HCT116 (cell line): Measurements from ENCODE around the gene MYL3. TPM values are rescaled to one million over a fixed set of nuclear protein-coding genes. Genes with fewer than 3 reads are reported as not detected.

Experiments used
- ATAC-seq: fragments of 200-7000 bp; cut with Tn5 transposase; 2 replicates; pipeline ENCODE4 v1.9.1; 2020; ENCODE audit warnings: mild to moderate bottlenecking, moderate library complexity
- BruUV-seq: library from RNA; stranded (reverse); fragments of 400-500 nt; replicated peaks from 2 replicates; lab custom pipeline; 2021; lab: Mats Ljungman, UMichigan
- CTCF ChIA-PET: fragments of 300-600 bp; sonication (Branson Sonifier 250); formaldehyde crosslinking; loops from one replicate; lab custom pipeline; 2021; ENCODE audit warnings: antibody characterized with exemption; lab: Charles Lee
- POLR2A ChIA-PET: fragments of 300-600, 350-600 bp; sonication (Branson Sonifier 250); formaldehyde crosslinking; loops from one replicate; lab custom pipeline; 2021; ENCODE audit warnings: antibody characterized with exemption; lab: Charles Lee
- RAD21 ChIA-PET, 2 experiments: fragments of 300-600 bp; sonication (Branson Sonifier 250); formaldehyde crosslinking; loops; one replicate each; lab custom pipeline; 2023; ENCODE audit warnings: low total read pairs in 2 of 2; ENCODE audit not compliant: uncharacterized antibody in 2 of 2, unreplicated experiment in 2 of 2, low non-redundant PET in 1 of 2; lab: Charles Lee
- DNase-seq: peaks from one replicate; pipeline ENCODE4 v3.0.0-alpha.2; 2010; ENCODE audit warnings: low read depth, low spot score
- H2AFZ ChIP-seq: fragments of 200-600 bp; shearing (Covaris generic), sonication (generic); 2 replicates; pipeline ENCODE4 v1.6.1; 2017; ENCODE audit warnings: low read depth, mixed run types, mixed read lengths, antibody characterized with exemption, low read length; ENCODE audit not compliant: poor library complexity, severe bottlenecking
- H3K27ac ChIP-seq: 2 replicates; pipeline ENCODE4 v1.5.1; 2012; ENCODE audit warnings: low read depth, low read length
- H3K27me3 ChIP-seq: fragments of 200-600 bp; sonication (generic); 2 replicates; pipeline ENCODE4 v1.6.1; 2016; ENCODE audit warnings: mixed run types, low read length, mixed read lengths; ENCODE audit not compliant: insufficient read depth
- H3K36me3 ChIP-seq, 2 experiments: fragments of 200-500 bp in 1 of 2; fragments of 200-600 bp in 1 of 2; sonication (Bioruptor generic) in 1 of 2; sonication (generic) in 1 of 2; 2 replicates each; pipeline versions ENCODE4 v1.5.1 to v1.6.1; 2014 to 2016; ENCODE audit warnings: low read length in 2 of 2, inconsistent platforms in 1 of 2, mixed read lengths in 1 of 2, mixed run types in 1 of 2; ENCODE audit not compliant: insufficient read depth in 2 of 2, control insufficient read depth in 1 of 2
- H3K4me1 ChIP-seq, 2 experiments: fragments of 200-600 bp in 1 of 2; sonication (generic) in 1 of 2; 2 replicates each; pipeline versions ENCODE4 v1.5.1 to v1.6.1; 2012 to 2017; ENCODE audit warnings: low read length in 2 of 2, inconsistent platforms in 1 of 2, mild to moderate bottlenecking in 1 of 2, mixed read lengths in 1 of 2, mixed run types in 1 of 2, moderate library complexity in 1 of 2; ENCODE audit not compliant: insufficient read depth in 2 of 2, control insufficient read depth in 1 of 2
- H3K4me2 ChIP-seq: fragments of 200-600 bp; sonication (generic); 2 replicates; pipeline ENCODE4 v1.6.1; 2017; ENCODE audit warnings: mixed run types, low read length, mixed read lengths
- H3K4me3 ChIP-seq, 2 experiments: fragments of 200-600 bp in 1 of 2; sonication (generic) in 1 of 2; replicated peaks in 1 of 2; 2 replicates each; pipeline ENCODE4 v1.5.1; 2011 to 2016; ENCODE audit warnings: low read length in 2 of 2, control low read depth in 1 of 2, low read depth in 1 of 2, mild to moderate bottlenecking in 1 of 2, mixed read lengths in 1 of 2, mixed run types in 1 of 2
- H3K79me2 ChIP-seq: fragments of 200-600 bp; sonication (generic); 2 replicates; pipeline ENCODE4 v1.6.1; 2017; ENCODE audit warnings: mild to moderate bottlenecking, mixed run types, low read length, moderate library complexity, mixed read lengths; ENCODE audit not compliant: insufficient read depth
- H3K9ac ChIP-seq: fragments of 200-600 bp; sonication (generic); 2 replicates; pipeline ENCODE4 v1.6.1; 2016; ENCODE audit warnings: low read length, mixed read lengths
- H3K9me2 ChIP-seq: fragments of 200-600 bp; sonication (generic), shearing (Covaris generic); 2 replicates; pipeline ENCODE4 v1.6.1; 2017; ENCODE audit warnings: mixed run types, mild to moderate bottlenecking, moderate library complexity; ENCODE audit not compliant: insufficient read depth
- H3K9me3 ChIP-seq, 2 experiments: fragments of 200-500 bp in 1 of 2; fragments of 200-600 bp in 1 of 2; sonication (Bioruptor generic) in 1 of 2; sonication (generic) in 1 of 2; 2 replicates each; pipeline ENCODE4 v1.6.1; 2014 to 2017; ENCODE audit warnings: low read length in 2 of 2, mixed read lengths in 2 of 2, inconsistent platforms in 1 of 2, low read depth in 1 of 2, mild to moderate bottlenecking in 1 of 2, mixed run types in 1 of 2, moderate library complexity in 1 of 2; ENCODE audit not compliant: control insufficient read depth in 1 of 2, insufficient read depth in 1 of 2
- H4K20me1 ChIP-seq: fragments of 200-600 bp; sonication (generic), shearing (Covaris generic); 2 replicates; pipeline ENCODE4 v1.6.1; 2017; ENCODE audit warnings: mixed run types, mild to moderate bottlenecking, moderate library complexity; ENCODE audit not compliant: insufficient read depth
- ATF3 ChIP-seq: IDR thresholded peaks from 2 replicates; pipeline ENCODE4 v1.6.1; 2012
- CEBPB ChIP-seq: IDR thresholded peaks from 2 replicates; pipeline ENCODE4 v1.6.1; 2012; ENCODE audit warnings: low read depth
- EGR1 ChIP-seq: IDR thresholded peaks from 2 replicates; pipeline ENCODE4 v1.6.1; 2012; ENCODE audit warnings: low read depth
- EZH2phosphoT487 ChIP-seq: fragments of 200-600 bp; IDR thresholded peaks from 2 replicates; pipeline ENCODE4 v1.6.1; 2018; ENCODE audit warnings: antibody characterized with exemption, borderline replicate concordance
- JUND ChIP-seq: IDR thresholded peaks from 2 replicates; pipeline ENCODE4 v1.6.1; 2012
- POLR2A ChIP-seq: IDR thresholded peaks from 2 replicates; pipeline ENCODE4 v1.7.0; 2011; ENCODE audit warnings: borderline replicate concordance; ENCODE audit not compliant: insufficient read depth, insufficient read length; ENCODE audit errors: extremely low read depth
- POLR2AphosphoS5 ChIP-seq: IDR thresholded peaks from 2 replicates; pipeline ENCODE4 v1.6.1; 2011; ENCODE audit warnings: mild to moderate bottlenecking, low read depth, low read length, moderate library complexity
- REST ChIP-seq: IDR thresholded peaks from 2 replicates; pipeline ENCODE4 v1.6.1; 2012; ENCODE audit warnings: low read depth
- SP1 ChIP-seq: IDR thresholded peaks from 2 replicates; pipeline ENCODE4 v1.6.1; 2012; ENCODE audit warnings: low read depth
- SRF ChIP-seq: IDR thresholded peaks from 2 replicates; pipeline ENCODE4 v1.6.1; 2012; ENCODE audit warnings: low read depth
- YY1 ChIP-seq: IDR thresholded peaks from 2 replicates; pipeline ENCODE4 v1.6.1; 2011; ENCODE audit warnings: low read length, low read depth, moderate library complexity, mild to moderate bottlenecking; ENCODE audit not compliant: insufficient replicate concordance; ENCODE audit errors: extremely low read depth
- ZBTB33 ChIP-seq: IDR thresholded peaks from 2 replicates; pipeline ENCODE4 v1.6.1; 2011; ENCODE audit warnings: mild to moderate bottlenecking, low read length, moderate library complexity; ENCODE audit not compliant: insufficient replicate concordance; ENCODE audit errors: extremely low read depth
- ZNF274 ChIP-seq: fragments of 200-500 bp; sonication (Bioruptor generic); IDR thresholded peaks from 2 replicates; pipeline ENCODE4 v1.6.1; 2014; ENCODE audit warnings: mild to moderate bottlenecking, low read depth, low read length, inconsistent platforms
- intact Hi-C: fragments of 100-400 bp; cut with micrococcal nuclease; formaldehyde crosslinking; loops from 2 replicates; pipeline ENCODE4 v1.10.0; 2022
- total RNA-seq: library from RNA; stranded (reverse); gene quantifications from one replicate; pipeline ENCODE4 v1.2.1, GENCODE V29; 2021; ENCODE audit not compliant: unreplicated experiment

The MYL3 gene
- total RNA-seq, 1 experiment from 2014 or later, result not detected

GRCh38 chr3:46900356-46900755, 37.1 kb upstream of the MYL3 start:
- Histone ChIP-seq H3K27me3 (no peaks in the 10 kb centered on the region), H3K4me3 (no peak overlapping the region), H3K79me2 (no peaks in the 10 kb centered on the region), H4K20me1 (no peaks in the 10 kb centered on the region), H3K36me3 (no peaks in the 10 kb centered on the region), H3K9ac (no peak overlapping the region), H3K9me3 (no peaks in the 10 kb centered on the region)
- CTCF ChIA-PET, result interaction anchor here (1.7 kb wide), 1 partner anchor 9 kb away, joined by 8 read pairs; no protein-coding TSS in a partner anchor
- ATAC-seq (no peak), DNase-seq (no peak)
- TF ChIP-seq POLR2A (no peak), YY1 (no peak), SRF (no peak), CEBPB (no peak), ZNF274 (no peak), POLR2AphosphoS5 (no peak), EZH2phosphoT487 (no peak), ATF3 (no peak), SP1 (no peak), JUND (no peak), ZBTB33 (no peak), REST (no peak), EGR1 (no peak)
- TF ChIP-seq, all 23 proteins: peak for 0
- Histone ChIP-seq H3K9me2 (no peaks in the 10 kb centered on the region), H3K27ac (no peak overlapping the region), H2AFZ (no peak overlapping the region), H3K4me2 (no peak overlapping the region), H3K4me1 (peaks cover 0 to 11% of the 10 kb centered on the region in 2 experiments; a peak in 2 of 4 replicates)
- POLR2A ChIA-PET, result no interaction called here
- RAD21 ChIA-PET, result no interaction called here
- no TSS peak for BruUV-seq
- intact Hi-C loops, result no loop called here
